Measurements from ENCODE around the gene CLIC4. TPM values are rescaled to one million over a fixed set of nuclear protein-coding genes. Genes with fewer than 3 reads are reported as not detected.

Gene CLIC4
- polyA plus RNA-seq, 3 donors = 9.7 to 38.1 (median 24.6) TPM

DNA sequence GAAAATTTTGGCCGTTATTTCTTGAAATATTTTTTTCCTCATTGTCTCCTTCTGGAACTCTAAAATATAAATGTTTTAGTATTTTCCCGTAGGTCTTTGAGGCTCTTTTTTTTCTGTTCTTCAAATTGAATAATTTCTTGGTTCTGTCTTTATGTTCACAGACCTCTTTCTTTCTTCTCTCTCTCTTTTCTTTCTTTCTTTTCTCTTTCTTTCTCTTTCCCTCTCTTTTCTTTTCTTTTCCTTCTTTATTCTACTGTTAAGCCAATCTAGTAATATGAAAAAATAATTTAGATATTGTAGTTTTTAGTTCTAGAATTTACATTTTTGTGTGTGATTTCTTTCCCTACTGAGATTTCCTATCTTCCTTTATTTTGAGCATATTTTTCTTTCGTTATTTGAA is 30.1 kb downstream of the CLIC4 start:
- H3K27me3 Mint-ChIP-seq (ENCODE audit: low read depth in 3 of 3) = no peaks in the 10 kb centered on the region
- H3K79me2 ChIP-seq (ENCODE audit: insufficient read depth, low read length) = peaks cover 65% of the 10 kb centered on the region
- no peak for TF ChIP-seq CTCF (IDR thresholded peaks at IDR 0.05)
- no peak overlapping the region for H3K27ac Mint-ChIP-seq
- H3K27ac ChIP-seq (ENCODE audit: low read depth in 1 of 2, low read length in 2 of 2) = no peak overlapping the region
- H3K4me1 ChIP-seq (ENCODE audit: control insufficient read depth in 1 of 2, insufficient read depth in 2 of 2, low read length in 2 of 2) = peaks cover 6 to 9% of the 10 kb centered on the region in 2 donors
- peaks cover 11% of the 10 kb centered on the region for H3K4me1 Mint-ChIP-seq
- H3K9me3 Mint-ChIP-seq = no peaks in the 10 kb centered on the region
- no peaks in the 10 kb centered on the region for H3K27me3 ChIP-seq (ENCODE audit: control insufficient read depth in 2 of 2, insufficient read depth in 2 of 2, low read length in 2 of 2)
- no peak overlapping the region for H3K4me3 ChIP-seq (replicated peaks in 1 of 3; ENCODE audit: low read depth in 2 of 3, low read length in 3 of 3)
- H4K20me1 ChIP-seq (ENCODE audit: insufficient read depth, low read length) = peaks cover 24% of the 10 kb centered on the region
- intact Hi-C loops (cut with micrococcal nuclease) = no loop called here
- peaks cover 2 to 15% of the 10 kb centered on the region in 2 donors for H3K36me3 Mint-ChIP-seq
- H3K9me3 ChIP-seq (replicated peaks in 1 of 2; ENCODE audit: control insufficient read depth in 1 of 2, insufficient read depth in 1 of 2, low read length in 2 of 2) = no peaks in the 10 kb centered on the region
- no CpG with 5 or more reads among the region's 3 CpGs for WGBS (ENCODE audit: insufficient coverage)
- H2AFZ ChIP-seq (ENCODE audit: insufficient read depth, low read depth, low read length, poor library complexity, severe bottlenecking) = no peak overlapping the region
- no peak for DNase-seq
- H3K9ac ChIP-seq (ENCODE audit: insufficient read depth, low read length, poor library complexity, severe bottlenecking) = no peak overlapping the region
- H3K36me3 ChIP-seq (replicated peaks in 1 of 2; ENCODE audit: control insufficient read depth in 1 of 2, insufficient read depth in 2 of 2, low read length in 2 of 2) = no peaks in the 10 kb centered on the region
- H3K4me2 ChIP-seq (replicated peaks; ENCODE audit: extremely low read depth, low read length, poor library complexity, severe bottlenecking) = no peak overlapping the region
- H3K4me3 Mint-ChIP-seq = no peak overlapping the region

GRCh38 chr1:24775916-24776315 is 30.7 kb downstream of the CLIC4 start:
- intact Hi-C loops (cut with micrococcal nuclease) = no loop called here
- Histone ChIP-seq H3K36me3 (replicated peaks in 1 of 2; ENCODE audit: control insufficient read depth in 1 of 2, insufficient read depth in 2 of 2, low read length in 2 of 2) (no peaks in the 10 kb centered on the region), H3K4me2 (replicated peaks; ENCODE audit: extremely low read depth, low read length, poor library complexity, severe bottlenecking) (no peak overlapping the region), H3K79me2 (ENCODE audit: insufficient read depth, low read length) (peaks cover 65% of the 10 kb centered on the region), H4K20me1 (ENCODE audit: insufficient read depth, low read length) (peaks cover 22% of the 10 kb centered on the region), H3K27ac (ENCODE audit: low read depth in 1 of 2, low read length in 2 of 2) (no peak overlapping the region), H3K27me3 (ENCODE audit: control insufficient read depth in 2 of 2, insufficient read depth in 2 of 2, low read length in 2 of 2) (no peaks in the 10 kb centered on the region), H2AFZ (ENCODE audit: insufficient read depth, low read depth, low read length, poor library complexity, severe bottlenecking) (no peak overlapping the region), H3K9ac (ENCODE audit: insufficient read depth, low read length, poor library complexity, severe bottlenecking) (no peak overlapping the region), H3K9me3 (replicated peaks in 1 of 2; ENCODE audit: control insufficient read depth in 1 of 2, insufficient read depth in 1 of 2, low read length in 2 of 2) (no peaks in the 10 kb centered on the region), H3K4me3 (replicated peaks in 1 of 3; ENCODE audit: low read depth in 2 of 3, low read length in 3 of 3) (no peak overlapping the region), H3K4me1 (ENCODE audit: control insufficient read depth in 1 of 2, insufficient read depth in 2 of 2, low read length in 2 of 2) (peaks cover 1 to 3% of the 10 kb centered on the region in 2 donors)
- Mint-ChIP-seq H3K27ac (no peak overlapping the region), H3K4me3 (no peak overlapping the region), H3K4me1 (peaks cover 9% of the 10 kb centered on the region), H3K27me3 (ENCODE audit: low read depth in 3 of 3) (no peaks in the 10 kb centered on the region), H3K9me3 (peaks cover 0 to 2% (median 0%) of the 10 kb centered on the region in 7 donors), H3K36me3 (peaks cover 2 to 15% of the 10 kb centered on the region in 2 donors)
- 94% methylated on average over 2 of the region's 3 CpGs for WGBS (ENCODE audit: insufficient coverage)
- DNase-seq = no peak
- TF ChIP-seq CTCF (IDR thresholded peaks at IDR 0.05) = no peak
